A549 (cell line): Measurements from ENCODE around the gene WTAP. TPM values are rescaled to one million over a fixed set of nuclear protein-coding genes. Genes with fewer than 3 reads are reported as not detected.

ENCODE experiments used
- ATAC-seq, 2 experiments: fragments of 200-7000 bp in 1 of 2; fragments of >200 bp in 1 of 2; cut with Nextera tagmentation in 1 of 2; cut with Tn5 transposase in 1 of 2; 3 replicates each; pipeline versions ENCODE4 v1.8.0 to v1.9.1; 2018 to 2020; ENCODE audit warnings: mild to moderate bottlenecking in 1 of 2, moderate library complexity in 1 of 2
- CTCF ChIA-PET: fragments of 300-600 bp; sonication (Branson Sonifier 250); formaldehyde crosslinking; extraction: SDS; loops from one replicate; lab custom pipeline; 2021; ENCODE audit warnings: antibody characterized with exemption, inconsistent platforms; lab: Yijun Ruan, JAX
- POLR2A ChIA-PET: fragments of 350-600 bp; formaldehyde crosslinking; extraction: SDS; loops from one replicate; lab custom pipeline; 2021; ENCODE audit warnings: antibody characterized with exemption, inconsistent platforms; lab: Yijun Ruan, JAX
- DNase-seq, 2 experiments: peaks; one replicate each; pipeline versions ENCODE4 v3.0.0 to v3.0.0-alpha.2; 2011 to 2016; ENCODE audit warnings: low read depth in 1 of 2, low spot score in 1 of 2
- FAIRE-seq: peaks from 2 replicates; lab custom pipeline; 2011; peaks lifted over from hg19 to GRCh38; lab: Jason Lieb, UNC
- H3K27ac ChIP-seq, 2 experiments: fragments of >200 bp; sonication (Bioruptor Twin); formaldehyde crosslinking; 3 replicates each; pipeline ENCODE4 v1.5.1; 2016 to 2017
- H3K4me1 ChIP-seq: fragments of >200 bp; sonication (Bioruptor Twin); formaldehyde crosslinking; 3 replicates; pipeline ENCODE4 v1.6.1; 2016
- H3K4me2 ChIP-seq: fragments of >200 bp; sonication (Bioruptor Twin); formaldehyde crosslinking; 3 replicates; pipeline ENCODE4 v1.6.1; 2016
- H3K4me3 ChIP-seq: fragments of >200 bp; sonication (Bioruptor Twin); formaldehyde crosslinking; 3 replicates; pipeline ENCODE4 v1.5.1; 2016
- H3K9me3 ChIP-seq: fragments of >200 bp; sonication (Bioruptor Twin); formaldehyde crosslinking; 3 replicates; pipeline ENCODE4 v1.6.1; 2016
- BCL3 ChIP-seq: fragments of >200 bp; sonication (Bioruptor Twin); formaldehyde crosslinking; IDR thresholded peaks from 3 replicates; pipeline ENCODE4 v1.6.1; 2016
- BHLHE40 ChIP-seq: IDR thresholded peaks from 2 replicates; pipeline ENCODE4 v1.6.1; 2012; ENCODE audit warnings: low read depth, low read length, inconsistent platforms
- CHD2 ChIP-seq: fragments of 150-350 bp; IDR thresholded peaks from 2 replicates; pipeline ENCODE4 v1.6.1; 2014; ENCODE audit warnings: low read length; ENCODE audit not compliant: partially characterized antibody
- E2F6 ChIP-seq: IDR thresholded peaks from 2 replicates; pipeline ENCODE4 v1.6.1; 2012; ENCODE audit warnings: low read depth, borderline replicate concordance
- ELK1 ChIP-seq: fragments of 150-350 bp; IDR thresholded peaks from 2 replicates; pipeline ENCODE4 v1.6.1; 2014; ENCODE audit warnings: low read depth, mild to moderate bottlenecking, low read length
- EP300 ChIP-seq, 2 experiments: fragments of >200 bp; sonication (Bioruptor Twin); formaldehyde crosslinking; IDR thresholded peaks; 2 replicates in 1 of 2; 3 replicates in 1 of 2; pipeline ENCODE4 v1.6.1; 2016 to 2017
- ESRRA ChIP-seq: fragments of 150-350 bp; IDR thresholded peaks from 2 replicates; pipeline ENCODE4 v1.6.1; 2014; ENCODE audit warnings: mild to moderate bottlenecking, low read length, borderline replicate concordance
- FOSB ChIP-seq: fragments of 250-450 bp; sonication (Bioruptor Pico); IDR thresholded peaks from 2 replicates; pipeline ENCODE4 v1.5.0; 2020; ENCODE audit warnings: mild to moderate bottlenecking, moderate library complexity
- FOSL2 ChIP-seq, 2 experiments: fragments of 450-650 bp in 1 of 2; fragments of >200 bp in 1 of 2; sonication (Bioruptor Twin) in 1 of 2; formaldehyde crosslinking; IDR thresholded peaks; 2 replicates each; pipeline versions ENCODE4 v1.5.0 to v1.6.1; 2016 to 2020; ENCODE audit warnings: mild to moderate bottlenecking in 1 of 2, moderate library complexity in 1 of 2
- HDAC2 ChIP-seq: fragments of 200-600 bp; sonication (generic); IDR thresholded peaks from 2 replicates; pipeline ENCODE4 v1.6.1; 2016
- HMGXB4 ChIP-seq: fragments of 250-450 bp; sonication (Bioruptor Pico); IDR thresholded peaks from 2 replicates; pipeline ENCODE4 v1.5.0; 2021; ENCODE audit warnings: mild to moderate bottlenecking, moderate library complexity, borderline replicate concordance
- HOXB5 ChIP-seq: fragments of 250-450 bp; sonication (Bioruptor Pico); IDR thresholded peaks from 2 replicates; pipeline ENCODE4 v1.5.0; 2020; ENCODE audit warnings: mild to moderate bottlenecking, moderate library complexity
- JUNB ChIP-seq: fragments of >200 bp; sonication (Bioruptor Twin); formaldehyde crosslinking; IDR thresholded peaks from 2 replicates; pipeline ENCODE4 v1.6.1; 2016
- KDM5A ChIP-seq: fragments of 200-600 bp; sonication (generic); IDR thresholded peaks from 2 replicates; pipeline ENCODE4 v1.6.1; 2016; ENCODE audit warnings: antibody characterized with exemption, mild to moderate bottlenecking
- MAZ ChIP-seq: fragments of 150-350 bp; IDR thresholded peaks from 2 replicates; pipeline ENCODE4 v1.6.1; 2014; ENCODE audit warnings: antibody characterized with exemption, low read depth, low read length, borderline replicate concordance
- NR3C1 ChIP-seq: fragments of >200 bp; sonication (Bioruptor Twin); formaldehyde crosslinking; IDR thresholded peaks from 3 replicates; pipeline ENCODE4 v1.6.1; 2017
- PBX3 ChIP-seq: IDR thresholded peaks from 2 replicates; pipeline ENCODE4 v1.6.1; 2012
- PHF8 ChIP-seq: fragments of 200-600 bp; sonication (generic); IDR thresholded peaks from 2 replicates; pipeline ENCODE4 v1.6.1; 2016; ENCODE audit warnings: low read depth, mild to moderate bottlenecking, antibody characterized with exemption, moderate library complexity, borderline replicate concordance
- POLR2AphosphoS2 ChIP-seq: conservative IDR thresholded peaks from 2 replicates; pipeline ENCODE4 v1.6.1; 2012; ENCODE audit warnings: low read length, improper control_type of control experiment, inconsistent platforms
- RFX5 ChIP-seq: fragments of 450-650 bp; IDR thresholded peaks from 2 replicates; pipeline ENCODE4 v1.7.1; 2014; ENCODE audit warnings: antibody characterized with exemption, mild to moderate bottlenecking, moderate library complexity
- SMC3 ChIP-seq: fragments of >200 bp; sonication (Bioruptor Twin); formaldehyde crosslinking; IDR thresholded peaks from 3 replicates; pipeline ENCODE4 v1.6.1; 2018; ENCODE audit warnings: inconsistent platforms
- SREBF2 ChIP-seq: fragments of 450-650 bp; IDR thresholded peaks from 2 replicates; pipeline ENCODE4 v1.6.1; 2014; ENCODE audit warnings: mild to moderate bottlenecking, moderate library complexity
- ZFP36 ChIP-seq: fragments of 450-650 bp; IDR thresholded peaks from 2 replicates; pipeline ENCODE4 v1.6.1; 2014; ENCODE audit warnings: borderline replicate concordance; ENCODE audit not compliant: partially characterized antibody
- ZSCAN20 ChIP-seq: fragments of 250-450 bp; sonication (Bioruptor Pico); IDR thresholded peaks from 2 replicates; pipeline ENCODE4 v1.8.0; 2022; ENCODE audit warnings: mild to moderate bottlenecking, moderate library complexity
- WGBS: methylation state at CpG from one replicate; pipeline ENCODE4 v1.1.6; 2017; ENCODE audit errors: missing lambda C conversion rate; 5-methylcytosine and 5-hydroxymethylcytosine counted together
- polyA plus RNA-seq, 4 experiments: library from polyadenylated mRNA; depleted of rRNA in 3 of 4; stranded (reverse); fragments of >200 nt; fragmentation: RNase III in 1 of 4; extraction: RNeasy Plus Mini Kit Qiagen cat#74134 plus additional on column Dnase treatment in 1 of 4; gene quantifications; 2 replicates in 3 of 4; 3 replicates in 1 of 4; pipeline ENCODE4 v1.2.3, GENCODE V29; 2011 to 2017

The WTAP gene
- polyA plus RNA-seq, 2 of the 4 experiments (the other 2 are of a cell fraction) = 42.4 to 53.2 TPM

GRCh38 chr6:159686040-159686439, 41.3 kb upstream of the WTAP start:
- Histone ChIP-seq H3K9me3 (no peaks in the 10 kb centered on the region), H3K4me1 (peaks cover 3% of the 10 kb centered on the region; the same call in 1 of the 3 replicates), H3K4me3 (no peak overlapping the region), H3K4me2 (no peak overlapping the region)
- DNase-seq (no peak), FAIRE-seq (no peak), ATAC-seq (no peak)
- WGBS = 96% methylated on average over 5 of the region's 5 CpGs
- TF ChIP-seq BHLHE40 = no peak
- no peak for TF ChIP-seq HMGXB4 (CRISPR knock-in tag)
- TF ChIP-seq, all 56 proteins: peak for 0
- H3K27ac ChIP-seq = no peak overlapping the region
- ChIA-PET POLR2A (no interaction called here), CTCF (interaction anchor here (0.6 to 1.4 kb wide), 3 partner anchors 14 to 193 kb away, joined by 3 read pairs; no protein-coding TSS in a partner anchor)

GRCh38 chr6:159686703-159687102, 40.6 kb upstream of the WTAP start:
- peaks cover 6% of the 10 kb centered on the region; the same call in 2 of the 3 replicates for H3K4me1 ChIP-seq
- 87% methylated on average over 3 of the region's 3 CpGs for WGBS
- no peak for FAIRE-seq

GRCh38 chr6:159687341-159687740, 40.0 kb upstream of the WTAP start:
- H3K27ac ChIP-seq = no peak overlapping the region
- H3K4me1 ChIP-seq = peaks cover 12% of the 10 kb centered on the region; the same call in 2 of the 3 replicates
- no peak overlapping the region for H3K4me2 ChIP-seq
- DNase-seq (no peak), FAIRE-seq (no peak), ATAC-seq (no peak)
- H3K9me3 ChIP-seq = no peaks in the 10 kb centered on the region
- WGBS = 89% methylated on average over 9 of the region's 9 CpGs
- ChIA-PET POLR2A (no interaction called here), CTCF (no interaction called here)
- no peak for TF ChIP-seq PBX3
- TF ChIP-seq KDM5A = no peak
- no peak for TF ChIP-seq HDAC2
- TF ChIP-seq POLR2AphosphoS2 = no peak
- no peak for TF ChIP-seq E2F6
- TF ChIP-seq ELK1 = no peak
- TF ChIP-seq ZSCAN20 (CRISPR knock-in tag) = no peak
- no peak for TF ChIP-seq BCL3
- TF ChIP-seq MAZ = no peak
- no peak for TF ChIP-seq RFX5
- TF ChIP-seq HOXB5 (CRISPR knock-in tag) = no peak
- no peak for TF ChIP-seq SMC3
- no peak for TF ChIP-seq JUNB
- no peak for TF ChIP-seq CHD2
- no peak for TF ChIP-seq FOSB (CRISPR knock-in tag)
- no peak for TF ChIP-seq EP300 (IDR thresholded peaks at IDR 0.05)
- no peak for TF ChIP-seq ZFP36
- no peak overlapping the region for H3K4me3 ChIP-seq

More at GRCh38 chr6:159686703-159687102, 40.6 kb upstream of the WTAP start:
- no peak overlapping the region for H3K4me2 ChIP-seq
- no peak overlapping the region for H3K27ac ChIP-seq
- TF ChIP-seq FOSL2 (IDR thresholded peaks at IDR 0.05) = no peak
- TF ChIP-seq FOSL2 (CRISPR knock-in tag; IDR thresholded peaks at IDR 0.05) = no peak
- TF ChIP-seq ESRRA = no peak
- TF ChIP-seq ZSCAN20 (CRISPR knock-in tag) = no peak
- TF ChIP-seq PHF8 = no peak
- TF ChIP-seq SREBF2 = no peak
- no peak for TF ChIP-seq NR3C1
- TF ChIP-seq BCL3 = no peak
- H3K9me3 ChIP-seq = no peaks in the 10 kb centered on the region
- DNase-seq (no peak), ATAC-seq (no peak)
- no peak overlapping the region for H3K4me3 ChIP-seq
- CTCF ChIA-PET = interaction anchor here (1.4 kb wide), 1 partner anchor 26 kb away, joined by 3 read pairs; no protein-coding TSS in a partner anchor
- POLR2A ChIA-PET = no interaction called here
